Fibroblast of mammary gland (primary cell): ENCODE data around the gene MTURN.

Source experiments
- DNase-seq: peaks from one replicate; pipeline ENCODE4 v3.0.0-alpha.2; 2010; ENCODE audit warnings: low read depth
- H3K4me3 ChIP-seq: 2 replicates; pipeline ENCODE4 v1.5.1; 2011; ENCODE audit warnings: low read depth, mild to moderate bottlenecking, low read length, moderate library complexity; ENCODE audit not compliant: control insufficient read depth
- TF ChIP-seq, protein P1 (sequence below): conservative IDR thresholded peaks from 2 replicates; pipeline ENCODE4 v1.5.1; 2011; ENCODE audit warnings: low read depth, low read length, inconsistent platforms; ENCODE audit not compliant: control insufficient read depth, insufficient read depth

Gene MTURN

GRCh38 chr7:30168835-30169573, 34.2 kb downstream of the MTURN start:
- peak; percentile 97 for DNase-seq
- TF ChIP-seq, protein P1, sequence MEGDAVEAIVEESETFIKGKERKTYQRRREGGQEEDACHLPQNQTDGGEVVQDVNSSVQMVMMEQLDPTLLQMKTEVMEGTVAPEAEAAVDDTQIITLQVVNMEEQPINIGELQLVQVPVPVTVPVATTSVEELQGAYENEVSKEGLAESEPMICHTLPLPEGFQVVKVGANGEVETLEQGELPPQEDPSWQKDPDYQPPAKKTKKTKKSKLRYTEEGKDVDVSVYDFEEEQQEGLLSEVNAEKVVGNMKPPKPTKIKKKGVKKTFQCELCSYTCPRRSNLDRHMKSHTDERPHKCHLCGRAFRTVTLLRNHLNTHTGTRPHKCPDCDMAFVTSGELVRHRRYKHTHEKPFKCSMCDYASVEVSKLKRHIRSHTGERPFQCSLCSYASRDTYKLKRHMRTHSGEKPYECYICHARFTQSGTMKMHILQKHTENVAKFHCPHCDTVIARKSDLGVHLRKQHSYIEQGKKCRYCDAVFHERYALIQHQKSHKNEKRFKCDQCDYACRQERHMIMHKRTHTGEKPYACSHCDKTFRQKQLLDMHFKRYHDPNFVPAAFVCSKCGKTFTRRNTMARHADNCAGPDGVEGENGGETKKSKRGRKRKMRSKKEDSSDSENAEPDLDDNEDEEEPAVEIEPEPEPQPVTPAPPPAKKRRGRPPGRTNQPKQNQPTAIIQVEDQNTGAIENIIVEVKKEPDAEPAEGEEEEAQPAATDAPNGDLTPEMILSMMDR = peak; percentile 8
- H3K4me3 ChIP-seq = peak overlapping the region; percentile 13

DNA sequence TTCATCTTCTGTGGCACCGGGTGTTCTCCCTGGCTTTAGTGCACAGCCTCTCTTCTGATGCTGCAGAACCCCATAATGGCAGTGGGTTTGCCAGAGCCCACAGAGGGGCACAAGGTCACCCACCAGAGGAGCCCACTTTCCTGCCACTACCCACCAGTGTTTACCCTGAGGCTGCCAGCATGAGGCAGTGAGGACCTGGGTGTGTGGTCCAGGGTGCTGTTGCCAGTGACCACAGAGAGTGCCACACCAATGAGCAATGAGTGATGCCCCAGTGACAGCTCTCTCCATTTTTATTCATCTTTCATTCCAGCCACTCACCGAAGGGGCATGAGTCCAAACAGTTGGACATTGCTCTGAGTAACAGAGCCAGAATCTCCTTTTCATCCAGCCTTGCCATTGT, 34.8 kb downstream of the MTURN start:
- no peak overlapping the region for H3K4me3 ChIP-seq
- TF ChIP-seq, protein P1 = no peak
- DNase-seq = peak; percentile 64

DNA sequence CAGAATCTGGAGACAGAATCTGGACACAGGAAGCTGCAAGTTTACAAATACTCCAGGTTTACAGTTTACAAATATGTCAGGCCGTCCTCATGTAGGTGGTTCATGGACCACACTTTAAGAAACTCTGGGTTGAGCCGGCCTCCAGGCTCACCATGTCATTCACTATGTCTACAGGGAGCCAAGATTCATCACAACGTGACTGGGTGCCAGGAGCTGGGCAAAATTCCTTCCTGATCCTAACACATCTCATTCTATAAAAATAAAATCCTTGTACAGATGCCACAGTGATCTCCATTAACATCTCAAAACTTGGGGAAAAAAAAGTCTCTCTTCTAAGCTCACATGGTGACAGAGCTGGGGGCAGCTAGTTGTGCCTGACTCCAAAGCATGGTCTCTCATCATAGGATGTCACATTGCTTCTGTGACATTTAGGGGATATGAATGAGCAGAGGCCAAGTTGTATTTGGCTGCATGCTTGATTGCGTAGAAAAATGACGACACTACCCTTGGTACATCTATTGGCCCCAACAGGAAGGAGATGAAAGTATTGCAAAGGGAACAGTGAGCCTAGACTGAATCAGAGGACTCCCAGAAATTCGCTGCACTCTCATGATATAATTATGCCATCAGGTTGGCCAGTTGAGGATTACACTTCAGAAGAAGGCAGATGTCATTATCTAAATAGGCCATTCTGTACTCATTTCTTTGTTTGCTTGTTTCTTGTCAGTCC, 35.9 kb downstream of the MTURN start:
- TF ChIP-seq, protein P1 = no peak
- no peak overlapping the region for H3K4me3 ChIP-seq
- DNase-seq = peak; percentile 73

GRCh38 chr7:30171766-30172447, 37.1 kb downstream of the MTURN start:
- TF ChIP-seq, protein P1 = no peak
- peak; percentile 54 for DNase-seq
- no peak overlapping the region for H3K4me3 ChIP-seq

DNA sequence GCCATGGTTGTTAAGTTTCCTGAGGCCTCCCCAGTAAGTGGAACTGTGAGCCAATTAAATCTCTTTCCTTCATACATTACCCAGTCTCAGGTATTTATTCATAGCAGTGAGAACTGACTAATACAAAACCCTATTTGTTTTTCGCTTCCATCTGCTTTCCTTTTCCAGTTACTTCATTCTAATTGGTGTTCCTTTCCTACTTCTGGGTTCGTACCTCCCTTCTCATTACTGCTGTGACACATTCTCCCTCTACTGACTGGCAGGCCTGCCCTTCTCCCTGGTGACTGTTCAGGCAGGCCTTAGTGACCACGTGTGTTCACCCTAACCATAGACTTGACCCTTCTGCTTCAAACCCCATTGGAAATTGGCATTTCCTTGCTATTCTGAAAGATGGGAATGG, 37.7 kb downstream of the MTURN start:
- no peak overlapping the region for H3K4me3 ChIP-seq
- TF ChIP-seq, protein P1 = no peak
- no peak for DNase-seq

DNA sequence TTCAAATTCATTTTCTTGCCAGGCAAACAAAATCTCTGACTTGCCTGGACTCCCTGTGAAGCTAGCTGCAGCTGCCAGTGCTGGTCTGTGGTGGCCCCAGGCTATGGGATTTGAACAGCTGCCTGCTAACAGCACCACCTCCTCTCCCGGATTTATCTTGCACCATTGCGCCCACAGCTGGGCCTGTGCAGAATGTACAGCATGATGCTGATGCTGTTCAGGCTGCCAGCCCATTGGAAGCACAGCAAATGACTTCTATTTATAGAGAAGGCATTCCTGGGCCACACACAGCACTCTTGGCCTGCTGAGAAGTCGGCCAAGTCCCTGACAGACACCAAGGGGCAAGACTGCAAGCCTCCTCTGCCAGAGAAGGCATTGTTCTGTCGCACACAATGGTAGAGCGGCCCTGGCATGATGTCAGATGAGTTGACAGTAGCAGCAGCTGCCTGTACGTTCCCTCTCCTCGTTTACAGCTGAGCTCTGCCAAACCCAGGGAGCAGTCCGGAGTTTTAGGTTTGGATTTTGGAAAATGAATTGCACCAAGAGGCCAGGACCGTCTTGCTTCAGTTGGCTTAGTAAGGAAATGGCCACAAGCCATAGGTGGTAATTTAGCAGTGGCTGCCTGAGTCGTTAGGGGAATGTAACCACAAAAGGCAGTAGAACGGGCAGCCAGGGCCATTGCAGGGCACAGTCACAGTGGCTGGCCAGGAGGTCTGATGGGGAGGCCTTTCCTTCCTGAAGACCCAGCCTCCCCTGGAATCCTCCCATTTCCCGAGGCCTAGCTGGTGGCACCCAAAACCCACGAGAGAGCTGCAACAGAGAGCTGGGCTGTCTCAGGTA, 38.5 kb downstream of the MTURN start:
- TF ChIP-seq, protein P1 = peak; percentile 19
- no peak overlapping the region for H3K4me3 ChIP-seq
- DNase-seq = peak; percentile 82
